ENCODE data around the gene ZNF529.

The ZNF529 gene

GRCh38 chr19:36528921-36529518 is 44.1 kb downstream of the ZNF529 start:
- DNase-seq (ENCODE audit: extremely low read depth, low read depth): no peak
- no peak for TF ChIP-seq CTCF (IDR thresholded peaks at IDR 0.05; ENCODE audit: low read depth, low read length, missing control alignments)
- H3K4me3 ChIP-seq (replicated peaks; ENCODE audit: low read depth, low read length): peak overlapping the region; percentile 86

GRCh38 chr19:36528194-36528920 is 44.7 kb downstream of the ZNF529 start, which contains the start of gene ZNF260:
Gene ZNF260 (minus strand): TSS chr19:36528271. CDS start chr19:36515238, 13,033 bp downstream.
- no peak for TF ChIP-seq CTCF (IDR thresholded peaks at IDR 0.05; ENCODE audit: low read depth, low read length, missing control alignments)

GRCh38 chr19:36527873-36528193 is 45.3 kb downstream of the ZNF529 start:
- peak overlapping the region; percentile 86 for H3K4me3 ChIP-seq (replicated peaks; ENCODE audit: low read depth, low read length)
- DNase-seq (ENCODE audit: extremely low read depth, low read depth): no peak
- TF ChIP-seq CTCF (IDR thresholded peaks at IDR 0.05; ENCODE audit: low read depth, low read length, missing control alignments): no peak

More at GRCh38 chr19:36528194-36528920, 44.7 kb downstream of the ZNF529 start, which contains the start of gene ZNF260:
- DNase-seq (ENCODE audit: extremely low read depth, low read depth): peak; percentile 89
- H3K4me3 ChIP-seq (replicated peaks; ENCODE audit: low read depth, low read length): peak within 1 kb of the TSS; percentile 86

- no peak for DNase-seq (ENCODE audit: extremely low read depth, low read depth)
- TF ChIP-seq CTCF (IDR thresholded peaks at IDR 0.05; ENCODE audit: low read depth, low read length, missing control alignments): no peak
- H3K4me3 ChIP-seq (replicated peaks; ENCODE audit: low read depth, low read length): peak overlapping the region; percentile 86
These were observed 45.8 kb downstream of the ZNF529 start for GRCh38 chr19:36527341-36527740.

DNA sequence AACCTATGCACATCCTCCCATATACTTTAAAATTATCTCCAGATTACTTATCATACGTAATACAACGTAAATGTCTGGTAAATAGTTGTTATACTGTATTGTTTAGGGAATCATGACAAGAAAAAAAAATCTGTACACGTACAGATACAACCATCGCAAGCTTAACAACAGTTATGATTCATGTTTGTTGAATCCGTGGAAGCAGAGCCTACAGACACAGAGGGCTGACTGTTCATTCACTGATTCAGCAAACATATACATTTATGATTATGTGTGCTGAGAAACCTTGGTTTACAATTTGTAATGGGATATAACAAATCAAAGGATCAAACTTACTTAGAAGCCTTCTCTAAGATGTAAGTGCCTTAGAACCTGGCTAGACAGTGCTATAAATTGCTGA is 46.5 kb downstream of the ZNF529 start:
- no peak for TF ChIP-seq CTCF (IDR thresholded peaks at IDR 0.05; ENCODE audit: low read depth, low read length, missing control alignments)
- DNase-seq (ENCODE audit: extremely low read depth, low read depth): no peak

GRCh38 chr19:36524617-36525016 is 48.5 kb downstream of the ZNF529 start:
- TF ChIP-seq CTCF (IDR thresholded peaks at IDR 0.05; ENCODE audit: low read depth, low read length, missing control alignments): no peak
- DNase-seq (ENCODE audit: extremely low read depth, low read depth): no peak
- no peak overlapping the region for H3K4me3 ChIP-seq (replicated peaks; ENCODE audit: low read depth, low read length)

More for the DNA sequence above, 46.5 kb downstream of the ZNF529 start:
- no peak overlapping the region for H3K4me3 ChIP-seq (replicated peaks; ENCODE audit: low read depth, low read length)
